GM12875 (cell line): ENCODE data around the gene CREM.

ENCODE experiments used
- H3K4me3 ChIP-seq: one replicate; pipeline ENCODE4 v1.5.1; 2011; ENCODE audit warnings: low read depth, low read length, control low read depth
- TF ChIP-seq, protein P1 (sequence below): IDR thresholded peaks from 2 replicates; pipeline ENCODE4 v1.5.1; 2011; ENCODE audit warnings: low read depth, mild to moderate bottlenecking, control low read depth, inconsistent platforms, low read length, moderate library complexity, borderline replicate concordance; ENCODE audit not compliant: insufficient read depth

The CREM gene

DNA sequence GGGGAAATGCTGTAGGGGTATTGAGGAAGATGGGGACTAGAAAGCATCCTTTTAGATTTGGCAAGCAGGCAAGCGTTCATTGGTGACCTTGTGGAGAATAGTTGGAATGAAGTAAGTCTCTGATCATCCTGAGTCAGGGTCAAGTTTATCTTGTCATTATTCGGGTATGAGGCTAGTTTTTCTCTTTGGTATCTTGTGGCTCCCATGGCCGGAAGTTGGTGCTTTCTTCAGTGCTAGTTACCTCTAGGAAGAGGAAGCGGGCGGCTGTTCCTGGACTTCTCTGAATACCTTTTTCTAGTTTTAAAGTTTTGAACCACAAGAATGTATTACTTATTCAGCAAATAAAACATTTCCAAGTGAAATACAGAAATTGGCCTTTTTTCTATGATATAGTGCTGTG lies 9.2 kb downstream of the CREM start:
- no peak overlapping the region for H3K4me3 ChIP-seq
- TF ChIP-seq, protein P1, sequence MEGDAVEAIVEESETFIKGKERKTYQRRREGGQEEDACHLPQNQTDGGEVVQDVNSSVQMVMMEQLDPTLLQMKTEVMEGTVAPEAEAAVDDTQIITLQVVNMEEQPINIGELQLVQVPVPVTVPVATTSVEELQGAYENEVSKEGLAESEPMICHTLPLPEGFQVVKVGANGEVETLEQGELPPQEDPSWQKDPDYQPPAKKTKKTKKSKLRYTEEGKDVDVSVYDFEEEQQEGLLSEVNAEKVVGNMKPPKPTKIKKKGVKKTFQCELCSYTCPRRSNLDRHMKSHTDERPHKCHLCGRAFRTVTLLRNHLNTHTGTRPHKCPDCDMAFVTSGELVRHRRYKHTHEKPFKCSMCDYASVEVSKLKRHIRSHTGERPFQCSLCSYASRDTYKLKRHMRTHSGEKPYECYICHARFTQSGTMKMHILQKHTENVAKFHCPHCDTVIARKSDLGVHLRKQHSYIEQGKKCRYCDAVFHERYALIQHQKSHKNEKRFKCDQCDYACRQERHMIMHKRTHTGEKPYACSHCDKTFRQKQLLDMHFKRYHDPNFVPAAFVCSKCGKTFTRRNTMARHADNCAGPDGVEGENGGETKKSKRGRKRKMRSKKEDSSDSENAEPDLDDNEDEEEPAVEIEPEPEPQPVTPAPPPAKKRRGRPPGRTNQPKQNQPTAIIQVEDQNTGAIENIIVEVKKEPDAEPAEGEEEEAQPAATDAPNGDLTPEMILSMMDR, result no peak

GRCh38 chr10:35136263-35136815 lies 9.7 kb downstream of the CREM start:
- TF ChIP-seq, protein P1, result no peak
- H3K4me3 ChIP-seq, result no peak overlapping the region

DNA sequence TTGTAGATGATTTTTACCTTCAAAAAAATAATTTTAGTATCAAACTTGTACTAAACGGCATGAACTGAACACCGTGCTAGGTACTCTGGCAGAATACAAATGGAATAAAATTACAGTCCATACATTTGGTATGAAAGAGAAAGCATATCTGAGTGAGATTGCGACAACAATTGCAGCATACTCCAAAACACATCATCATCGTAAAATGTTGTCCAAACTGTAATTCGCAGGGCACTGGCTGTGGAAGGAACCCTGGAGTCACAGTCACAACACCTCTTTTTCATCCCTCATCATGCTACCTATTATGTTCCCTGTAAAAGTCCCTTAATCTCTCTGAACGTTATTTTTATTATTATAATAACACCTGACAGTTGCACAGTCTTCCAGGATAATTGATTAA lies 13.5 kb downstream of the CREM start:
- TF ChIP-seq, protein P1, result no peak

GRCh38 chr10:35140727-35141126 lies 14.1 kb downstream of the CREM start:
- TF ChIP-seq, protein P1, result no peak
- no peak overlapping the region for H3K4me3 ChIP-seq

More for the DNA sequence above, 13.5 kb downstream of the CREM start:
- H3K4me3 ChIP-seq, result no peak overlapping the region

GRCh38 chr10:35150308-35150707 lies 23.7 kb downstream of the CREM start:
- TF ChIP-seq, protein P1, result no peak
- H3K4me3 ChIP-seq, result peak overlapping the region; percentile 11

DNA sequence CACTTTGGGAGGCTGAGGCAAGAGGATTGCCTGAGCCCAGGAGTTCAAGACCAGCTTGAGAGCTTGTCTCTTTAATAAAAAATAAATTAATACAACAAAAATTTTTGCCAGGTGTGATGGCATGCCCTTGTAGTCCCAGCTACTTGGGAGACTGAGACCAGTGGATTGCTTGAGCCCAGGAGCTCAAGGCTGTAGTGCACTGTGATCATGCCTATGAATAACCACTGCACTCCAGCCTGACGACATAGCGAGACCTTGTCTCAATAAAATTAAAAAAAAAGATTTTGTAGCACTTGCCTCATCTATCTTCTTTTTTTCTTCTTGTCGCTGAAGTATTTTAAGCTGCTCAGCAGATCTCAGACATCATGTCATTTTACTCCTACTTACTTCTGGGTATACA lies 26.3 kb downstream of the CREM start:
- TF ChIP-seq, protein P1, result no peak

GRCh38 chr10:35153716-35154115 lies 27.1 kb downstream of the CREM start:
- TF ChIP-seq, protein P1, result no peak
- no peak overlapping the region for H3K4me3 ChIP-seq

More for the DNA sequence above, 26.3 kb downstream of the CREM start:
- no peak overlapping the region for H3K4me3 ChIP-seq
